ENCODE measurements around the gene PLCG2.

PLCG2 gene

GRCh38 chr16:81894592-81894991, 115.5 kb downstream of the PLCG2 start:
- Histone ChIP-seq H3K79me2 (ENCODE audit: low read length) (no peaks in the 10 kb centered on the region), H3K9me3 (ENCODE audit: insufficient read depth, low read length) (no peaks in the 10 kb centered on the region), H3K27me3 (ENCODE audit: low read depth, low read length) (no peaks in the 10 kb centered on the region), H3K9ac (ENCODE audit: low read length) (no peak overlapping the region), H3K4me1 (ENCODE audit: low read length) (no peaks in the 10 kb centered on the region), H2AFZ (ENCODE audit: low read depth, low read length) (no peak overlapping the region), H3K4me3 (ENCODE audit: low read length) (no peak overlapping the region), H3K36me3 (replicated peaks; ENCODE audit: low read depth, low read length) (peaks cover 53% of the 10 kb centered on the region), H4K20me1 (ENCODE audit: insufficient read depth, low read length) (peaks cover 14% of the 10 kb centered on the region; the same call in 1 of the 2 replicates), H3K4me2 (ENCODE audit: low read length) (no peak overlapping the region), H3K27ac (ENCODE audit: low read length) (no peak overlapping the region)
- TF ChIP-seq EZH2phosphoT487 (IDR thresholded peaks at IDR 0.05; ENCODE audit: low read depth) (no peak), CTCF (IDR thresholded peaks at IDR 0.05; ENCODE audit: low read depth, low read length) (no peak)

GRCh38 chr16:81896902-81897301, 117.8 kb downstream of the PLCG2 start:
- Histone ChIP-seq H3K27ac (ENCODE audit: low read length) (no peak overlapping the region), H3K9me3 (ENCODE audit: insufficient read depth, low read length) (no peaks in the 10 kb centered on the region), H3K9ac (ENCODE audit: low read length) (no peak overlapping the region), H3K4me3 (ENCODE audit: low read length) (no peak overlapping the region), H2AFZ (ENCODE audit: low read depth, low read length) (no peak overlapping the region), H3K27me3 (ENCODE audit: low read depth, low read length) (no peaks in the 10 kb centered on the region), H3K36me3 (replicated peaks; ENCODE audit: low read depth, low read length) (peaks cover 64% of the 10 kb centered on the region), H3K79me2 (ENCODE audit: low read length) (no peaks in the 10 kb centered on the region), H3K4me1 (ENCODE audit: low read length) (no peaks in the 10 kb centered on the region), H3K4me2 (ENCODE audit: low read length) (no peak overlapping the region), H4K20me1 (ENCODE audit: insufficient read depth, low read length) (0 out of 2 replicates have a peak, but pooled peaks cover 3% of the 10 kb centered on the region)
- TF ChIP-seq CTCF (IDR thresholded peaks at IDR 0.05; ENCODE audit: low read depth, low read length): no peak
- TF ChIP-seq EZH2phosphoT487 (IDR thresholded peaks at IDR 0.05; ENCODE audit: low read depth): no peak

- H3K79me2 ChIP-seq (ENCODE audit: low read length): no peaks in the 10 kb centered on the region
- peaks cover 74% of the 10 kb centered on the region for H3K36me3 ChIP-seq (replicated peaks; ENCODE audit: low read depth, low read length)
- H3K27ac ChIP-seq (ENCODE audit: low read length): no peak overlapping the region
- no peaks in the 10 kb centered on the region for H3K4me1 ChIP-seq (ENCODE audit: low read length)
- no peak overlapping the region for H2AFZ ChIP-seq (ENCODE audit: low read depth, low read length)
- H3K4me3 ChIP-seq (ENCODE audit: low read length): no peak overlapping the region
- no peaks in the 10 kb centered on the region for H3K27me3 ChIP-seq (ENCODE audit: low read depth, low read length)
- no peak overlapping the region for H3K4me2 ChIP-seq (ENCODE audit: low read length)
- TF ChIP-seq CTCF (IDR thresholded peaks at IDR 0.05; ENCODE audit: low read depth, low read length) (no peak), EZH2phosphoT487 (IDR thresholded peaks at IDR 0.05; ENCODE audit: low read depth) (no peak)
- H3K9me3 ChIP-seq (ENCODE audit: insufficient read depth, low read length): no peaks in the 10 kb centered on the region
- H4K20me1 ChIP-seq (ENCODE audit: insufficient read depth, low read length): no peaks in the 10 kb centered on the region
- no peak overlapping the region for H3K9ac ChIP-seq (ENCODE audit: low read length)
Observed at GRCh38 chr16:81899601-81900000, 120.5 kb downstream of the PLCG2 start.

- TF ChIP-seq EZH2phosphoT487 (IDR thresholded peaks at IDR 0.05; ENCODE audit: low read depth): no peak
- TF ChIP-seq CTCF (IDR thresholded peaks at IDR 0.05; ENCODE audit: low read depth, low read length): no peak
- Histone ChIP-seq H2AFZ (ENCODE audit: low read depth, low read length) (no peak overlapping the region), H3K27me3 (ENCODE audit: low read depth, low read length) (no peaks in the 10 kb centered on the region), H3K36me3 (replicated peaks; ENCODE audit: low read depth, low read length) (peaks cover 74% of the 10 kb centered on the region), H3K9ac (ENCODE audit: low read length) (no peak overlapping the region), H3K4me1 (ENCODE audit: low read length) (no peaks in the 10 kb centered on the region), H3K9me3 (ENCODE audit: insufficient read depth, low read length) (no peaks in the 10 kb centered on the region), H3K27ac (ENCODE audit: low read length) (no peak overlapping the region), H3K4me2 (ENCODE audit: low read length) (no peak overlapping the region), H4K20me1 (ENCODE audit: insufficient read depth, low read length) (no peaks in the 10 kb centered on the region), H3K79me2 (ENCODE audit: low read length) (no peaks in the 10 kb centered on the region), H3K4me3 (ENCODE audit: low read length) (no peak overlapping the region)
Observed at GRCh38 chr16:81900014-81900413, 120.9 kb downstream of the PLCG2 start.

All from OCI-LY3 (cell line).